Brain microvascular endothelial cell (primary cell): ENCODE measurements around the gene DDX42.

Source experiments
- DNase-seq: peaks from one replicate; pipeline ENCODE4 v3.0.0-alpha.2; 2020
- H3K27ac ChIP-seq: fragments of 250-450 bp; sonication (Bioruptor Pico); 2 replicates; pipeline ENCODE4 v1.5.1; 2020; ENCODE audit warnings: mild to moderate bottlenecking, moderate library complexity
- H3K27me3 ChIP-seq: fragments of 250-450 bp; sonication (Bioruptor Pico); replicated peaks from 2 replicates; pipeline ENCODE4 v1.5.1; 2020; ENCODE audit warnings: mild to moderate bottlenecking
- H3K36me3 ChIP-seq: fragments of 250-450 bp; sonication (Bioruptor Pico); replicated peaks from 2 replicates; pipeline ENCODE4 v1.5.1; 2020; ENCODE audit warnings: mild to moderate bottlenecking
- H3K4me3 ChIP-seq: 2 replicates; pipeline ENCODE4 v1.5.1; 2011; ENCODE audit warnings: low read depth, mild to moderate bottlenecking, control low read depth, low read length, moderate library complexity
- in situ Hi-C: cut with HindIII; loops from 2 replicates; pipeline ENCODE4 v1.10.0; 2017; ENCODE audit warnings: low sequenced_read_pairs, low pct_ligation_motif_present
- TF ChIP-seq, protein P1 (sequence below): IDR thresholded peaks from 2 replicates; pipeline ENCODE4 v1.5.1; 2011; ENCODE audit warnings: low read depth, mild to moderate bottlenecking, moderate library complexity, low read length, control low read depth, inconsistent platforms; ENCODE audit errors: missing control alignments

Gene DDX42

DNA sequence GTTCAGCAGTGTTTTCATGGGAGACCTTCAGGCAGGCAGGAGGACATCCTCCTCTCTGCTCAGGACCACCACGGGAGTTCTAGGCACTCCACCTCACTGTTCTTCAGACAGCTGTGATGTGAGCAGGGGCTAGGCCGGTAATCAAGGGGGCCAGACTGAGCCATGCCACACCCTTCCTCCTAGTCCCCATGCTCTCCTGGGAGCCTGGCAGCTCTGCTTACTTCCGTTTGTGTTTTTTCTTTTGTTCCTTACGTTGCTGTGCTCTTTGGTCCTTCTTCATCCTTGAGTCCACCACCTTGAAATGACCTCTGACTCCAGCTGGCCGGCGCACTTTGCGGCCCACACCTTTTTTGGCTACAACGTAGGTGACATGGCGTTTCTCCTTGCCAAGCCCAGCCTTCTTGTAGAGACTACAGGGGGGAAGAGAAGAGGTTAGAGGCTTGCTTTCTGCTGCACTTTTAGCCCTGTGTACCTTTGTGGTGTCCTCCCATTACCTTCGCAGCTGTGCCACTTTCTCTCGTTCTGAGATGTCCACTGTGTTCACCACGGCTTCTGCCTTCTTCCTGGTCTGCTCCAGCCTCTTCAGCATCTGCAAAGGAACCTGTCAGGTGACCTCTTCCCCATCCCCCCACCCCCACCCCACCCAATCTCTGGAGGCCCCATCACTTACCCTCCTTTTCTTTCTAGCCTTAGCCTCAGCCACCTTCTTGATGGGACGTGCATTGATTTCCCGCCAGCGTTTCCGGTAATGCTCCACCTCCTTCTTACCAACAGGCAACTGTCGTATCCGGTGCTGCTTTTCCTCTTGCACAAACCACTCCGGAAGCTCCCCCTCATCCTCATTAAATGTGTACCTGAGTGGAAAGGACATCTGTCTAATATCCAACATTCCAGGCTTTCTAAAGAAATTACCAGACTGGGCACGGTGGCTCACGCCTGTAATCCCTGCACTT, 45.9 kb downstream of the DDX42 start:
- no peak for DNase-seq
- H3K27me3 ChIP-seq = no peaks in the 10 kb centered on the region
- H3K27ac ChIP-seq = no peak overlapping the region
- TF ChIP-seq, protein P1, sequence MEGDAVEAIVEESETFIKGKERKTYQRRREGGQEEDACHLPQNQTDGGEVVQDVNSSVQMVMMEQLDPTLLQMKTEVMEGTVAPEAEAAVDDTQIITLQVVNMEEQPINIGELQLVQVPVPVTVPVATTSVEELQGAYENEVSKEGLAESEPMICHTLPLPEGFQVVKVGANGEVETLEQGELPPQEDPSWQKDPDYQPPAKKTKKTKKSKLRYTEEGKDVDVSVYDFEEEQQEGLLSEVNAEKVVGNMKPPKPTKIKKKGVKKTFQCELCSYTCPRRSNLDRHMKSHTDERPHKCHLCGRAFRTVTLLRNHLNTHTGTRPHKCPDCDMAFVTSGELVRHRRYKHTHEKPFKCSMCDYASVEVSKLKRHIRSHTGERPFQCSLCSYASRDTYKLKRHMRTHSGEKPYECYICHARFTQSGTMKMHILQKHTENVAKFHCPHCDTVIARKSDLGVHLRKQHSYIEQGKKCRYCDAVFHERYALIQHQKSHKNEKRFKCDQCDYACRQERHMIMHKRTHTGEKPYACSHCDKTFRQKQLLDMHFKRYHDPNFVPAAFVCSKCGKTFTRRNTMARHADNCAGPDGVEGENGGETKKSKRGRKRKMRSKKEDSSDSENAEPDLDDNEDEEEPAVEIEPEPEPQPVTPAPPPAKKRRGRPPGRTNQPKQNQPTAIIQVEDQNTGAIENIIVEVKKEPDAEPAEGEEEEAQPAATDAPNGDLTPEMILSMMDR = no peak
- in situ Hi-C loops = no loop called here
- peaks cover 97% of the 10 kb centered on the region for H3K36me3 ChIP-seq
- H3K4me3 ChIP-seq = no peak overlapping the region

DNA sequence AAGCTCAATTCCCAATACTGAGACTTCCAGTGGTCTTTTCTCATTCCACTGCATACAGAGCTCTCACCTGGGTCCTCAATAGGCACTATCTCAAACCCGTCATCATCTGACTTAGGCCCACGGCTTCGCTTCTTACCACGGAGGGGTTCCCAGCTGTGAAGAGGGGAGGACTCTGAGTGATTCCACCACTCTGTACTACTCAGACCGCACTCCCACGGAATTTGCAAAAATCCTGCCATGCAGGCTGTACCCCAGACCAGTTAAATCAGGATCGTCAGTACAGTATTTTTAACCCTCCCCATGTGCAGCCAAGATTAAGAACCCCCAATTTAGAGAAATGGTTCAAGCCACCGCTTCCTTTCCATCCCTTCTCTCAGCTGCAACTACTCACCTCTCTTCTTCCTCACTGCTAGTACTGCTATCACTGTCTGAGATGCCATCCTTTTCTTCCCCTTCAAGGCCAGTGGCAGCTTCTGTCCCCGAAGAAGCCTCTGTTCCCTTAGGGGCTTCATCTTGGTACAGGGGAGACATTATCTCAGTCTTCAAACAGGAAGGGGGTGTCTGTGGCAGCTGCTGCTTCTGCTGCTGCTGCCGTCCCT, 47.1 kb downstream of the DDX42 start:
- in situ Hi-C loops = no loop called here
- DNase-seq = no peak
- no peak overlapping the region for H3K4me3 ChIP-seq
- TF ChIP-seq, protein P1 = no peak
- no peaks in the 10 kb centered on the region for H3K27me3 ChIP-seq
- peaks cover 95% of the 10 kb centered on the region for H3K36me3 ChIP-seq
- H3K27ac ChIP-seq = no peak overlapping the region

DNA sequence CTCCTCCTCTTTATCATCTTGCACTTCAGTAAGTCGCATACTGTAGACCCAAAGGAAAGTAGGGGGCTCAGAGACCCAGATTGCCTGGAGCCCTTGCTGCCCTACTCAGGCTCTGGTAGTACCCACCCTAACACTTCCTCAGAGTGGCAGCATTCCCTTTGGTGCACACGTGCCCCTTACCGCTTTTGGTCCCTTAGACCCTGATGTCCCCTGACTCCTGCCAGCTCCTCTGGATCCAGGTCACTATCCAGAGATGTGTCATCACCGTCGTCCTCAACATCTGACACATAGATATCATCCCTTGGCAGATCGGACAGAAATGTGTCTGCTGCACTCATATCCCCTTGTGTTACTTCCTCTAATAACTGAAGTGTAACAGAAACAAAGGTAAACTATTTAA, 47.8 kb downstream of the DDX42 start:
- no peaks in the 10 kb centered on the region for H3K27me3 ChIP-seq
- H3K27ac ChIP-seq = no peak overlapping the region
- TF ChIP-seq, protein P1 = no peak
- in situ Hi-C loops = no loop called here
- DNase-seq = no peak
- peaks cover 89% of the 10 kb centered on the region for H3K36me3 ChIP-seq
- no peak overlapping the region for H3K4me3 ChIP-seq

DNA sequence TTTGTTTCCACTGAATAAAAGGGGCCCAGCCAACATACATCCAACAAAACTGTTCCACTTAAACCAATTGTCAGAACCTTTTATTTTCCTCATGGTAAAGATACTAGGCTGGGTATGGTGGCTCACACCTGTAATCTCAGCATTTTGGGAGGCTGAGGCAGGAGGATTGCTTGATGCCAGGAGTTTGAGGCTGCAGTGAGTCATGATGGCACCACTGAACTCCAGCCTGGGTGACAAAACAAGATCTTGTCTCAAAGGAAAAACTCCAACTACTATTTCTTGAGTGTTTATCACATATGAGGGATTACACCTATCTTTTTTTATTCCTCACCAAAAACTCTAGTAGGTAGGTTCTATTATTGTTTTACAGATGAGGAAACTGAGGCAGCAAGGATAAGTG, 48.6 kb downstream of the DDX42 start:
- Histone ChIP-seq H3K27ac (no peak overlapping the region), H3K4me3 (no peak overlapping the region), H3K36me3 (peaks cover 81% of the 10 kb centered on the region), H3K27me3 (no peaks in the 10 kb centered on the region)
- TF ChIP-seq, protein P1 = no peak
- no peak for DNase-seq
- in situ Hi-C loops = no loop called here

DNA sequence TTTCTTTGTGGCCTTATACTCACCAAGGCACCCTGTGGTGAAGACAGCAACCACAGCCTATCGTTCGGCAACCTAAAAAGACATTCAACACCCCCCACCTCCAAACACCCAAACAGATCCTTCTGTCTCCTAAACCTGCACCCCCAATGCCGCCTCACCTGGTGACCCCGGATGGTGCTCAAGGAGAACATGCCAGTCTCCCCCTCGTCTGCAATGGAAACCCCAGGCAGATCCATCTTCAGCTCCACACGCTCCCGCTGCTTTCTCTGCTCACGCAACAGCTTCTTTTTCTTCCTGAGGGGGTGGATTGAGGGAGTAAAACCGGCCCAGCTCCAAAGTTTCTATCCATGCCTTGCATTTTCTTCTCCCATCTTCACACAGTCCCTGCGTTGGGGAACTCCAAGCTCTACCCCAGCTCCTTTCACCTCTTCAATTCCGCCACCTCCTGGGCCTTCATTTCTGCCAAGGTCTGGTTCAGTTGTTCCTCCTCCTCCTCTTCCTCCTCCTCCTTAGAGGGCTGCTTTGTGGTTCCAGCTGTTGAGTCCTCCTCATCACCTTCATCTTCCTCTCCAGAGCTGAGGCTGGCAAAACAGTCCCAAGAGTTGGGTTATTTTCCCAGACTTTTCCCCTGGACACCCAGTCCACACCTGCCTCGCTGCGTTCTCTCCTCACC, 49.8 kb downstream of the DDX42 start:
- Histone ChIP-seq H3K27ac (no peak overlapping the region), H3K36me3 (peaks cover 73% of the 10 kb centered on the region), H3K4me3 (no peak overlapping the region), H3K27me3 (no peaks in the 10 kb centered on the region)
- in situ Hi-C loops = no loop called here
- no peak for DNase-seq
- TF ChIP-seq, protein P1 = no peak
